Measurements from ENCODE around the gene PCLO.
"Not testable (repeated sequence)": the region's sequence is repeated elsewhere in the genome, so short reads cannot be mapped to it uniquely, and the experiment has no call there.

Gene PCLO

GRCh38 chr7:83036130-83036529, 126.6 kb downstream of the PCLO start:
- DNase-seq = peak; percentile 86
- no peak overlapping the region for H3K56ac ChIP-seq (ENCODE audit: low read length)
- no peak overlapping the region for H3K4me2 ChIP-seq (ENCODE audit: low read length)
- no CpG with 5 or more reads among the region's 2 CpGs for WGBS (ENCODE audit: extremely low coverage, insufficient coverage, low lambda C conversion rate)
- no peak overlapping the region for H2BK120ac ChIP-seq (ENCODE audit: low read depth, low read length)
- H3K9ac ChIP-seq (ENCODE audit: low read length) = no peak overlapping the region
- H4K5ac ChIP-seq (ENCODE audit: low read length) = no peak overlapping the region
- no peak overlapping the region for H2BK5ac ChIP-seq (ENCODE audit: low read length)
- H4K8ac ChIP-seq (ENCODE audit: low read depth, low read length) = no peak overlapping the region
- H3K4me1 ChIP-seq (ENCODE audit: control insufficient read depth, low read depth, low read length) = no peaks in the 10 kb centered on the region
- H3K79me2 ChIP-seq (ENCODE audit: control insufficient read depth, insufficient read depth, low read length) = no peaks in the 10 kb centered on the region
- H3K36me3 ChIP-seq (ENCODE audit: control insufficient read depth, insufficient read depth, low read length) = no peaks in the 10 kb centered on the region
- no peak overlapping the region for H3K23ac ChIP-seq (ENCODE audit: low read length)
- H2AK5ac ChIP-seq (ENCODE audit: low read length) = no peak overlapping the region
- H3K79me1 ChIP-seq (ENCODE audit: low read length) = no peaks in the 10 kb centered on the region
- no peak overlapping the region for H3K27ac ChIP-seq (ENCODE audit: low read depth, low read length)
- H3K4me3 ChIP-seq (ENCODE audit: low read length) = no peak overlapping the region
- no peak overlapping the region for H3K18ac ChIP-seq (ENCODE audit: low read length)
- no peaks in the 10 kb centered on the region for H3K27me3 ChIP-seq (ENCODE audit: insufficient read depth, low read length, poor library complexity)
- no peak overlapping the region for H2BK15ac ChIP-seq (replicated peaks; ENCODE audit: low read depth)
- H3K4ac ChIP-seq (ENCODE audit: low read depth, low read length) = no peak overlapping the region

GRCh38 chr7:83032195-83032594, 130.5 kb downstream of the PCLO start:
- no peak overlapping the region for H3K27ac ChIP-seq (ENCODE audit: low read depth, low read length)
- H3K4me3 ChIP-seq (ENCODE audit: low read length) = no peak overlapping the region
- no peak overlapping the region for H2AK5ac ChIP-seq (ENCODE audit: low read length)
- H2BK15ac ChIP-seq (replicated peaks; ENCODE audit: low read depth) = no peak overlapping the region
- no peak overlapping the region for H3K18ac ChIP-seq (ENCODE audit: low read length)
- H4K5ac ChIP-seq (ENCODE audit: low read length) = no peak overlapping the region
- H3K4ac ChIP-seq (ENCODE audit: low read depth, low read length) = no peak overlapping the region
- H3K27me3 ChIP-seq (ENCODE audit: insufficient read depth, low read length, poor library complexity) = no peaks in the 10 kb centered on the region
- no peaks in the 10 kb centered on the region for H3K4me1 ChIP-seq (ENCODE audit: control insufficient read depth, low read depth, low read length)
- H3K9ac ChIP-seq (ENCODE audit: low read length) = no peak overlapping the region
- H3K4me2 ChIP-seq (ENCODE audit: low read length) = no peak overlapping the region
- no peak overlapping the region for H2BK5ac ChIP-seq (ENCODE audit: low read length)
- no peak overlapping the region for H2BK120ac ChIP-seq (ENCODE audit: low read depth, low read length)
- no peaks in the 10 kb centered on the region for H3K79me2 ChIP-seq (ENCODE audit: control insufficient read depth, insufficient read depth, low read length)
- H3K23ac ChIP-seq (ENCODE audit: low read length) = no peak overlapping the region
- DNase-seq = no peak
- H3K56ac ChIP-seq (ENCODE audit: low read length) = no peak overlapping the region
- no peaks in the 10 kb centered on the region for H3K79me1 ChIP-seq (ENCODE audit: low read length)
- H3K36me3 ChIP-seq (ENCODE audit: control insufficient read depth, insufficient read depth, low read length) = no peaks in the 10 kb centered on the region
- no peak overlapping the region for H4K8ac ChIP-seq (ENCODE audit: low read depth, low read length)

GRCh38 chr7:83023817-83024665, 138.6 kb downstream of the PCLO start:
- H3K27me3 ChIP-seq (ENCODE audit: insufficient read depth, low read length, poor library complexity); H4K5ac ChIP-seq (ENCODE audit: low read length); H3K56ac ChIP-seq (ENCODE audit: low read length); H3K4me3 ChIP-seq (ENCODE audit: low read length); H3K4me1 ChIP-seq (ENCODE audit: control insufficient read depth, low read depth, low read length); H3K27ac ChIP-seq (ENCODE audit: low read depth, low read length); H2BK15ac ChIP-seq (replicated peaks; ENCODE audit: low read depth); H3K4me2 ChIP-seq (ENCODE audit: low read length); H2BK120ac ChIP-seq (ENCODE audit: low read depth, low read length); H2BK5ac ChIP-seq (ENCODE audit: low read length); H3K79me2 ChIP-seq (ENCODE audit: control insufficient read depth, insufficient read depth, low read length); H3K4ac ChIP-seq (ENCODE audit: low read depth, low read length); H3K9ac ChIP-seq (ENCODE audit: low read length); H3K79me1 ChIP-seq (ENCODE audit: low read length); H4K8ac ChIP-seq (ENCODE audit: low read depth, low read length); H3K18ac ChIP-seq (ENCODE audit: low read length); H2AK5ac ChIP-seq (ENCODE audit: low read length); H3K23ac ChIP-seq (ENCODE audit: low read length); H3K36me3 ChIP-seq (ENCODE audit: control insufficient read depth, insufficient read depth, low read length): not testable (repeated sequence)
- DNase-seq = peak; percentile 40
- no CpG with 5 or more reads among the region's 31 CpGs for WGBS (ENCODE audit: extremely low coverage, insufficient coverage, low lambda C conversion rate)

DNA sequence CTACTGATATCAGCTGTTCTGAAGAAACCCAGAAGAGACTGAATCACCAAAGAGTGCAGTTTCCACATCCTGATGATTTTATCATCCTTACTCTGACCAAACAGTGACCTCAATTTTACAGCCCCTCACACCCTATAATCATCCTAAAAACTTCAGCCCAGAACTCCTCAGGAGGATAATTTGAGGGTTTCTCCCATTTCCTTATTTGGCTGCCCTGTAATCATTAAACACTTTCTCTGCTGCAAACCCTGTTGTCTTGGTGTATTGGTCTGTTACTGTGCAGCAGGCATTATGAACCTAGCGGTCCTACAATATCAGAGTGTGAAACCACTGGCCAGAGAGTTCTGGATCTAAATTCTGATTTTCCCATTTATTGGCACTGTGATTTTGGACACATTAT, 141.7 kb downstream of the PCLO start:
- H2BK5ac ChIP-seq (ENCODE audit: low read length) = no peak overlapping the region
- no peak overlapping the region for H4K5ac ChIP-seq (ENCODE audit: low read length)
- DNase-seq = no peak
- H2AK5ac ChIP-seq (ENCODE audit: low read length) = no peak overlapping the region
- H3K79me2 ChIP-seq (ENCODE audit: control insufficient read depth, insufficient read depth, low read length) = no peaks in the 10 kb centered on the region
- H3K4me3 ChIP-seq (ENCODE audit: low read length) = no peak overlapping the region
- H3K56ac ChIP-seq (ENCODE audit: low read length) = no peak overlapping the region
- H3K27me3 ChIP-seq (ENCODE audit: insufficient read depth, low read length, poor library complexity) = no peaks in the 10 kb centered on the region
- no peaks in the 10 kb centered on the region for H3K79me1 ChIP-seq (ENCODE audit: low read length)
- H3K4me2 ChIP-seq (ENCODE audit: low read length) = no peak overlapping the region
- H3K9ac ChIP-seq (ENCODE audit: low read length) = no peak overlapping the region
- no peak overlapping the region for H4K8ac ChIP-seq (ENCODE audit: low read depth, low read length)
- H3K27ac ChIP-seq (ENCODE audit: low read depth, low read length) = no peak overlapping the region
- no peaks in the 10 kb centered on the region for H3K36me3 ChIP-seq (ENCODE audit: control insufficient read depth, insufficient read depth, low read length)
- no peak overlapping the region for H3K23ac ChIP-seq (ENCODE audit: low read length)
- H2BK15ac ChIP-seq (replicated peaks; ENCODE audit: low read depth) = no peak overlapping the region
- no peak overlapping the region for H3K18ac ChIP-seq (ENCODE audit: low read length)
- no peaks in the 10 kb centered on the region for H3K4me1 ChIP-seq (ENCODE audit: control insufficient read depth, low read depth, low read length)
- no CpG with 5 or more reads among the region's 1 CpG for WGBS (ENCODE audit: extremely low coverage, insufficient coverage, low lambda C conversion rate)
- H3K4ac ChIP-seq (ENCODE audit: low read depth, low read length) = no peak overlapping the region
- H2BK120ac ChIP-seq (ENCODE audit: low read depth, low read length) = no peak overlapping the region

DNA sequence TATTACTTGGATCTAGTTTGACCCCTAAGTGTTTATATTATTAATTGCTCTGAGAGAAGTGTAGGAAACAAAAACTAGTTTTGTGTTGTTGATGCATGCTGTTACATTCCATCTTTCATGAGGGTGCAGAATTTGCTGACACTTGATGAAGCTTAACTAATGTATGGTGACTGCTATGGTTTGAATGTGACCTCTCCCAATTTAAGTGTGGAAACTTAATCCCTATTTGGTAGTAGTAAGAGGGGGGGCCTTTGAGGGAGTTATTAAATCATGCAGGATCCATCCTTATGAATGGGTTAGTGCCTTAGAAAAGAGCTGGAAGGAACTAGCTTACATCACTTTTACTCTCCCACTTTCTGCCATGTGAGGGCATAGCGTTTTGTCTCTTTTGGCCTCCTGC, 142.5 kb downstream of the PCLO start:
- Histone ChIP-seq H3K27ac (ENCODE audit: low read depth, low read length) (no peak overlapping the region), H3K18ac (ENCODE audit: low read length) (no peak overlapping the region), H3K4me2 (ENCODE audit: low read length) (no peak overlapping the region), H3K27me3 (ENCODE audit: insufficient read depth, low read length, poor library complexity) (no peaks in the 10 kb centered on the region), H3K23ac (ENCODE audit: low read length) (no peak overlapping the region), H3K79me2 (ENCODE audit: control insufficient read depth, insufficient read depth, low read length) (no peaks in the 10 kb centered on the region), H3K4me1 (ENCODE audit: control insufficient read depth, low read depth, low read length) (no peaks in the 10 kb centered on the region), H2BK5ac (ENCODE audit: low read length) (no peak overlapping the region), H2BK15ac (replicated peaks; ENCODE audit: low read depth) (no peak overlapping the region), H2BK120ac (ENCODE audit: low read depth, low read length) (no peak overlapping the region), H4K8ac (ENCODE audit: low read depth, low read length) (no peak overlapping the region), H4K5ac (ENCODE audit: low read length) (no peak overlapping the region), H3K4me3 (ENCODE audit: low read length) (no peak overlapping the region), H3K79me1 (ENCODE audit: low read length) (no peaks in the 10 kb centered on the region), H3K4ac (ENCODE audit: low read depth, low read length) (no peak overlapping the region), H2AK5ac (ENCODE audit: low read length) (no peak overlapping the region), H3K36me3 (ENCODE audit: control insufficient read depth, insufficient read depth, low read length) (no peaks in the 10 kb centered on the region), H3K9ac (ENCODE audit: low read length) (no peak overlapping the region), H3K56ac (ENCODE audit: low read length) (no peak overlapping the region)
- no peak for DNase-seq
- no CpG with 5 or more reads among the region's 1 CpG for WGBS (ENCODE audit: extremely low coverage, insufficient coverage, low lambda C conversion rate)

DNA sequence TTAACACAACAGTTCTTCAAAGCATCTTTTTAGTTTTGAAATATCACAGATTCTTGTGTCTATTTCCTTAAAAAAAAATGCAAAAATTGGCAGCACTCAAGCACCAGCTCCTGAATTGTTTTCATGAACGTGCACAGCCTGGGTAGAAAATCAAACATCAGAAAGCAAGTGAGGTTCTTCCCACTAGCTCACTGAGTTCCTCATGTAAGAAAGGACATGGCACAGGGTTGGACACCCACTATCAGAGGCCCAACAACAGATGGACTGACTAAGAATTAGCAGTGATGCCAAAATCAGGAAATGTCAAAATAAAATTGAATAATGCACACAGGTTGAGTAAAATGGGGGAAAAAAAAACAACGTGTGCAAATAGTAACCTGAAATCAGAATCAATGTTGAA, 146.8 kb downstream of the PCLO start:
- Histone ChIP-seq H2AK5ac (ENCODE audit: low read length) (no peak overlapping the region), H3K9ac (ENCODE audit: low read length) (no peak overlapping the region), H3K79me1 (ENCODE audit: low read length) (no peaks in the 10 kb centered on the region), H3K18ac (ENCODE audit: low read length) (no peak overlapping the region), H2BK120ac (ENCODE audit: low read depth, low read length) (no peak overlapping the region), H4K5ac (ENCODE audit: low read length) (no peak overlapping the region), H2BK15ac (replicated peaks; ENCODE audit: low read depth) (no peak overlapping the region), H3K36me3 (ENCODE audit: control insufficient read depth, insufficient read depth, low read length) (no peaks in the 10 kb centered on the region), H3K23ac (ENCODE audit: low read length) (no peak overlapping the region), H3K4me1 (ENCODE audit: control insufficient read depth, low read depth, low read length) (no peaks in the 10 kb centered on the region), H3K79me2 (ENCODE audit: control insufficient read depth, insufficient read depth, low read length) (no peaks in the 10 kb centered on the region), H3K27me3 (ENCODE audit: insufficient read depth, low read length, poor library complexity) (no peaks in the 10 kb centered on the region), H2BK5ac (ENCODE audit: low read length) (no peak overlapping the region), H3K4me3 (ENCODE audit: low read length) (no peak overlapping the region), H3K27ac (ENCODE audit: low read depth, low read length) (no peak overlapping the region), H3K4me2 (ENCODE audit: low read length) (no peak overlapping the region), H4K8ac (ENCODE audit: low read depth, low read length) (no peak overlapping the region), H3K4ac (ENCODE audit: low read depth, low read length) (no peak overlapping the region), H3K56ac (ENCODE audit: low read length) (no peak overlapping the region)
- WGBS (ENCODE audit: extremely low coverage, insufficient coverage, low lambda C conversion rate) = no CpG with 5 or more reads among the region's 2 CpGs
- DNase-seq = no peak

Measured in mesendoderm (in vitro differentiated cells).